Mesenteric fat pad (tissue), 1 donor: Measurements from ENCODE around the gene RAB27A. TPM values are rescaled to one million over a fixed set of nuclear protein-coding genes. Genes with fewer than 3 reads are reported as not detected.
"Not testable (repeated sequence)": the region's sequence is repeated elsewhere in the genome, so short reads cannot be mapped to it uniquely, and the experiment has no call there.

Experiments
- DNase-seq: peaks from one replicate; pipeline ENCODE4 v3.0.0-alpha.2; 2020; ENCODE audit warnings: low spot score
- long read RNA-seq: library from polyadenylated mRNA; unstranded; transcript quantifications from one replicate; pipeline ENCODE4 v2.0.0, GENCODE V29; 2020
- total RNA-seq: library from RNA; stranded (reverse); fragmentation: NEBNext Ultra II Directional; extraction: Animal tissue kit (Norgen Biotek cat#: 25700); gene quantifications from one replicate; pipeline ENCODE4 v1.2.1, GENCODE V29; 2021
- donor health status: DM: yes; HTN: yes; CAD: no.

Gene RAB27A
- 26.8 TPM for total RNA-seq
- long read RNA-seq, transcript RAB27A-201 (7 exons, 3,446 nt) = major isoform, 21 of 30 reads
- long read RNA-seq, partial matches to known transcripts = 0 of 30 reads
- long read RNA-seq, other reads (novel, unspliced or antisense) = 6 of 30 reads

- DNase-seq = peak; percentile 93
These were observed at the start of gene RAB27A for GRCh38 chr15:55289746-55290527. Gene RAB27A (minus strand): TSS chr15:55289813. CDS start chr15:55234934, 54,879 bp downstream.

GRCh38 chr15:55337160-55337559 lies 47.5 kb upstream of the RAB27A start:
- DNase-seq = no peak

DNA sequence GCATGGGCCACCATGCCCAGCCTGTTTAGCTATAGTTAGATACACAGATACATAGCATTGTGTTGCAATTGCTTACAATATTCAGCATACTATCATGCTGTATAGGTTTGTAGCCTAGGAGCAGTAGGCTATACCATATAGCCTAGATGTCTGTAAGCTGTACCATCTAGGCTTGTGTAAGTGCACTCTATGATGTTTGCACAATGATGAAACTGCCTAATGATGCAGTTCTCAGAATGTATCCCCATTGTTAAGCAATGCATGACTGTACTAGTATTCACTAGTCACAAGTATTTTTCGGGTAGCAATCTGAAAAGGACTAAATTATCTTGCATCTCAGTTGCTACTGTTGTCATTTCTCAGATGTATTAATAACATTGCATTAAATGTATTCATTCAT lies 45.4 kb upstream of the RAB27A start:
- DNase-seq = no peak

DNA sequence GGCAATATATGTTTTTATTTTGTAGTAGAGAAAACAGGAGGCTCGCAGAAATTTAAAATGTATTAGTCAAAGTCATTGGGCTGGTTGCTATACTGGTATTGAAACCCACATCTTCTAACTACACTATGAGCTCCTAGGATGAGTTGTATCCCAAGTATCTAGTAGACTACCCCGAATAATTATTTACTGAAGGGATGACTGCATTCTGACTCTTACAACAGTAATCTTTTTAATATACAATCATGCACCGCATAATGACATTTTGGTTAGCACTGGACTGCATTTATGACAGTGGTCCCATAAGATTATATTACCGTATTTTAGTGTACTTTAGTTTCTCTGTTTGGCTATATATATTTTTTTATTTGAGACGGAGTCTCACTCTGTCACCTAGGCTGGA lies 44.8 kb upstream of the RAB27A start:
- no peak for DNase-seq

GRCh38 chr15:55327387-55327786 lies 37.8 kb upstream of the RAB27A start:
- no peak for DNase-seq

DNA sequence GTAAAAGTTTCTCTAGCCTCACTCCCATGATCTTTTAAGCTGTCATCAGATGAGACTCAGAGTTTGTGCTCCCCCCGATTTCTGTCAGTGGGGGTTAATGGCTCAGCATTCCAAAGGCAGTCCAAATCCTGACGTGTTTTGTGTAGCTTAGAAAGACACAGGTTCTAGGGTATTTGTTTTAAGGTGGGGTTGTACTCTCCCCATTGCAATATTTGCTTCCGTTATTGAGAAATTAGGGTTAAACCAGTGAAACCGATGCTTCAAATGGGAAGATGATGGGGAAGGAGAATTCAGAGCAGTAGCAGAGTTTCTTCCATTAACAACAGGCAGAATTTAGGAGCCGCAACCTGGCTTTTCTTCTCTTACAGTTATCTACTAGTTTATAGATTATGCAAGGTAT lies 32.9 kb upstream of the RAB27A start:
- DNase-seq = no peak

DNA sequence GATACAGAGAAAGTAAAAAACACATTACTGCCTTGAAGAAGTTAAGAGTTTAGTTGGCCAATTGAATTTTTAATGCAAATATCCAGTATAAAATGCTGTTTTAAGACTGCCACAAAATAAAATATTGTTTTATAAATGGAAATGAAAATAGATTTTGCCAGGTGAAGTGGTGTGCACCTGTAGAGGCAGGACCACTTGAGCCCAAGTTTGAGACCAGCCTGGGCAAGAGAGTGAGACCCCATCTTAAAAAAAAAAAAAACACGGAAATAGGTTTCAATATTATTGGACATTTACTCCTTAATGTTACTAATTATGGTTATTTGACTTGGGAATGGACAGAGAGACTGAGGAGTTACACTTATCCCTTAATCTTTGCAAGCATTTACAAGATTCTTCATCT lies 31.4 kb upstream of the RAB27A start:
- DNase-seq = no peak

DNA sequence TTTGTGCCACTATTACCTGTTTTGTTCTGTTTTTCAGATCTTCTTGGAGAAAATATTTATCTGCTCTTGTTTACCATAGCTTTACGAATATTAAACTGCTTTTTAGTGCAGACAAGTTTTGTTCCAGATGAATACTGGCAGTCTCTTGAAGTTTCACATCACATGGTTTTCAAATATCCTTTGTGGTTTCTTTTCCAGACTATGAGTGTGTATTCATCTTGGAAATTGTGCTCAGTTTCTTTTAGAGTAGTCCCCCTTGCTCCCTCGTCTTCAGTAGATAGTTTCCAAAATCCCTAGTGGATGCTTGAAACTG lies 30.6 kb upstream of the RAB27A start:
- no peak for DNase-seq

DNA sequence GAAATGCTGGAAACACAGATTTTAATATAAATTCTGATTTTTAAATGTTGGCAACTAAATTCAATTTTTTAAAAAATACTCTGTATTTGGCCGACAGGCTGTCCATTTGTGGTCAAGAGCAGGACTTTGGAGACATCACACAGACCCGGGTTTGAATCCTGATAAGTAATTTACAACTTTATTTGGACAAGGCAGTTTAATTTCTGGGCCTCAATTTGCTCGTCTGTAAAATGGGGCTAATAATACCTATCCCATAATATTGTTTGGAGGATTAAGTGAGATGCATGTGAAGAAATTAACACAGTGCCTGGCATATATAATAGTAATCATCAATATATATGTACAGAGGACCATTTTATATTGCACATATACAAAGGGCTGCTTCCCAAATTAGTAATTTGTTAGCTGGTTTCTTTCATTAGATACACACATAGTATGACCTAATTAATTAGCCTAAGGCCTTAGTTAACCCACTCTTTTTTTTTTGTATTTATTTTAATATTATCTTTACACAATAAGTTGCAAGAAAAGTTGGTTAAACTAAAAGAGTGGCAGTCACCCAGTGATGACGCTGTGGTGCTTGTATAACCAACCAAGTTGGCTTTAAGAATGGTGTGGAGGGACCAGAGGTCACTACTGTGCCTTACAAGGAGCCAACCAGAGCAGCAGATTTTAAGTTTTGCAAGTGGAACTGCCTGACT lies 30.1 kb upstream of the RAB27A start:
- no peak for DNase-seq

GRCh38 chr15:55318588-55319494 lies 29.2 kb upstream of the RAB27A start, which contains the start of the genes PIGB and PIGBOS1:
Gene PIGB (plus strand): TSS chr15:55319222. CDS start chr15:55319251, 29 bp downstream.
Gene PIGBOS1 (minus strand): TSS chr15:55319123. CDS start chr15:55317792, 1,331 bp downstream.
- peak; percentile 94 for DNase-seq

DNA sequence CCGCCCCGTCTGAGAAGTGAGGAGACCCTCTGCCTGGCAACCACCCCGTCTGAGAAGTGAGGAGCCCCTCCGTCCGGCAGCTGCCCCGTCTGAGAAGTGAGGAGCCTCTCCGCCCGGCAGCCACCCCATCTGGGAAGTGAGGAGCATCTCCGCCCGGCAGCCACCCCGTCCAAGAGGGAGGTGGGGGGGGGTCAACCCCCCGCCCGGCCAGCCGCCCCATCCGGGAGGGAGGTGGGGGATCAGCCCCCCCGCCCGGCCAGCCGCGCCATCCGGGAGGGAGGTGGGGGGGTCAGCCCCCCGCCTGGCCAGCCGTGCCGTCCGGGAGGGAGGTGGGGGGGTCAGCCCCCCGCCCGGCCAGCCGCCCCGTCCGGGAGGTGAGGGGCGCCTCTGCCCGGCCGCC lies 13.2 kb upstream of the RAB27A start:
- not testable (repeated sequence) for DNase-seq

DNA sequence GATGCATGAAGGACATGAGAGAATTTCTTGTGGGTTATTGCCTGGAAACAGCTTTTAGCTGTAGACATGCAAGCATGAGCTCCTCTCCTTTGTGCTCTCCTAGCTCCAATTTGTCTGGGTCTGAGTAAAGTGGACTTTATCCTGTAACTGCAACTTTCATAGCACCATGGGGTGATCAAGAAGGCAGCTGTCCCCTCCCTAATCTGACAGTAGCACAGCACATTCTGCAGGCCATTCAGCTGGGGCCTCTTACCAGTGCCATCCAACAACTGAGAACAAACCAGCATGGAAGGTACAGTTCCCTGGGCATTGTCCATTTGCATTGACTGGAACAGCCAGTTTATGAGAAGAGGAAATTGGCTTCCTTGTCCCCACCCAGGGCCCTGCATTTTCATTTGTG lies 7.7 kb upstream of the RAB27A start:
- no peak for DNase-seq

GRCh38 chr15:55290528-55291057 lies 980 bp upstream of the RAB27A start:
- DNase-seq = peak; percentile 95

DNA sequence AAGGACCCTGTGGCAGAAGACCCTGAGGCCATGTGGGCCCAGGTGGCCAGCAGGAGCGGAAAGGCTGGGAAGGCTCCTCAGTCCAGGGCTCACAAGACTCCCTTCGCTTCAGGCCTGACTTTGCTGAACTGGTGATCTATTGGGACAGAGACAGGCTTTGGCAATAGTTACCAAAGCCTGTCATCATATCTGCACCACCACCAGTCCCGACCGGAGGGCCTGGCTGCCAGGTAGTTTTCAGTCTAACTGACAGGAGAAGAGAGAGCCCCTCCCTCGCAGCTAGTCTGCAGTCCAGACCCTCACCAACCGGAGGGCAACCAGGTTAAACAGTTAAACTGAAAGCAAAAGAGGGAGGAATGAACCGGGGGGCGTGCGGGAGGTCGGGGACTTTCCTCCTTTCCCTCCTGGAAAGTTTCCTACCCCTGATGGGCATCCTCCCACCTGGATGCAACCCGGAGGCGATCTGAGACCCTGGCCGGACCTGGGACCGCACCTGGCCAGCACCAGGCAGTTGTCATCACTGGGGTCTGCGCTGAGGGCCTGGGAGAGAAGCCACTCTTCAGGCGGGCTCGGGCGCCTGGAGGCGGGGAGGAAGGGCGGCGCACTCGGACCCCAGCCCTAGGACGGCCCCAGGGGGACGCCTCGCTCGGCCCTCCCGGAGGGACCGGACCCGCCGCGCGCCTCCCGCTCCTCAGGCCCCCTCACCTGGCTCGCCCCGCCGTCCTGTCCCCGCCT lies 435 bp downstream of the RAB27A start:
- DNase-seq = no peak

GRCh38 chr15:55288006-55288717 lies 1.5 kb downstream of the RAB27A start:
- DNase-seq = no peak

DNA sequence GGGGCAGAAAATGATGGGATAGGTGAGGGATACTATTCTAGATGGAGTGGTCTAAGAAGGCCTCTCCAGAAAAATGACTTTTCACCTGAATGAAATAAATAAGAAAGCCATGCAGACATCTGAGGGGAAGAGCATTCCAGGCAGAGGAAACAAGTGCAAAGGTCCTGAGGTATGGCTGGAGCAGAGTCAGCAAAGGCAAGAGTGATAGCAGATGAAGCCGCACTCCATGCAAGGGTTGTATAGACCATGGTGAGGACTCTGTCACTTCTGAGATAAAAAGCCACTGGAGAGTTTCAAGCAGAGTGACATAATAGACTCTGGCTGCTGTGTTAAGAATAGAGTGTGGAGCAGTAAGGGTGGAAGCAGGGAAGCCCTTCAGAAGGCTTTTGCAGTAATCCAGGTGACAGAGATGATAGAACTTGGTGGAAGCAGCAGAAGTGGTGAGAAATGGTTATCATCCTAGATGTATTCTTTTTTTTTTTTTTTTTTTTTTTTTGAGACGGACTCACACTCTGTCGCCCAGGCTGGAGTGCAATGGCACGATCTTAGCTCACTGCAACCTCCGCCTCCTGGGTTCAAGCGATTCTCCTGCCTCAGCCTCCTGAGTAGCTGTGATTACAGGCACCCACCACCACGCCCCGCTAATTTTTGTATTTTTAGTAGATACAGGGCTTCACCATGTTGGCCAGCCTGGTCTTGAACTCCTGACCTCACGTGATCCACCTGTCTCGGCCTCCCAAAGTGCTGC lies 3.0 kb downstream of the RAB27A start:
- not testable (repeated sequence) for DNase-seq

- no peak for DNase-seq
These were observed 5.2 kb downstream of the RAB27A start for GRCh38 chr15:55284426-55284825.

DNA sequence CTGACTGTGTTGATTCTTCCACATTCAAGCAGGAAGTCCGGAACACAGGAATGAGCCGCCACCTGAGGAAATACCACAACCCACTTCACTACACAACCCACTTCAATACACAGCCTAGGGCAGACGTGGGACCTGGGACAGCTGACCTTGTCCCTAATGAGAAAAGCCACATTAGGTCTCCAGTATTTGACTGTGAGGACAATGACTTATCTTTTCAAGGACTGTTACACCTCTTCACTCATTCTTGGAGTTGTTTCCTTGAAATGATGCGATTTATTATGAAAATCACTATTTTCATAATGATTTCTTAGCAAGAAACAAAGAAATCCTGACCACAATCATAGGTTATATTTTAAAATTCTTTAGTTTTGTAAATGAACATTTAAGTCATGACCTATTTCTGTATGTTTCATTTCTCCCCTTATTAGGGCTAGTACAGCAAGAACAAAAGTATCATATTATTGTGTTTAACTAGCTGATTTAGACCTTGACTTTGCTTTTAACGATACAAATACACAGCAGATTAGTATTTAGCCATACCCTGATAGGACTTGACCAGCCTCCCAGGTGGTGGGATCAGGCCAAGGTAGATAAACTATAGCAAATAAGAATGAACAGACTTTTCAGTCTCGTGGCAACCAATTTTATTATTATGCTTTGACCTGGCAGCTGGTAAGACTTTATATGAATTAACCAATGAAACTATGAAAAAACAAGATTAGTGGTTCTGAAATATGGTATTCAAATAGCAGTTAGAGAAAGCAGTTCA lies 6.0 kb downstream of the RAB27A start:
- no peak for DNase-seq
